K562 (cell line): ENCODE results near the gene CGNL1. TPM values are rescaled to one million over a fixed set of nuclear protein-coding genes. Genes with fewer than 3 reads are reported as not detected.

Experiments
- ATAC-seq: fragments of 200-7000 bp; cut with Tn5 transposase; 3 replicates; pipeline ENCODE4 v1.9.1; 2020; ENCODE audit warnings: moderate library complexity
- BruUV-seq: library from RNA; stranded (reverse); fragments of 400-500 nt; replicated peaks from 2 replicates; lab custom pipeline; 2021; lab: Mats Ljungman, UMichigan
- CTCF ChIA-PET: fragments of 300-600 bp; formaldehyde crosslinking; extraction: SDS; loops from one replicate; lab custom pipeline; 2021; ENCODE audit warnings: low intra/inter-chr PET ratio; lab: Yijun Ruan, JAX
- POLR2A ChIA-PET: fragments of 300-600, 350-650 bp; sonication (Branson Sonifier 250); formaldehyde crosslinking; extraction: SDS; loops from one replicate; lab custom pipeline; 2021; ENCODE audit warnings: antibody characterized with exemption, inconsistent platforms; lab: Yijun Ruan, JAX
- DNase-seq, 4 experiments: peaks; one replicate each; pipeline versions ENCODE4 v3.0.0 to v3.0.0-alpha.2; 2011 to 2018; ENCODE audit warnings: low spot score in 3 of 4, mixed read lengths in 3 of 4; ENCODE audit errors: extremely low read depth in 1 of 4
- FAIRE-seq: peaks from 2 replicates; lab custom pipeline; 2011; peaks lifted over from hg19 to GRCh38; lab: Jason Lieb, UNC
- H2AFZ ChIP-seq: 2 replicates; pipeline ENCODE4 v1.6.0; 2011; ENCODE audit warnings: low read depth, low read length, control low read depth, inconsistent platforms
- H3K27ac ChIP-seq: fragments of 200-600 bp; 3 replicates; pipeline ENCODE4 v1.8.0; 2011; ENCODE audit warnings: low read depth, mild to moderate bottlenecking, control low read depth, inconsistent platforms, low read length, moderate library complexity, mixed read lengths; ENCODE audit errors: extremely low read depth
- H3K27me3 ChIP-seq, 2 experiments: fragments of 300-600 bp in 1 of 2; 2 replicates in 1 of 2; 3 replicates in 1 of 2; pipeline versions ENCODE4 v1.6.0 to v1.8.0; 2011; ENCODE audit warnings: inconsistent platforms in 2 of 2, low read length in 2 of 2, mild to moderate bottlenecking in 1 of 2, mixed read lengths in 1 of 2, moderate library complexity in 1 of 2; ENCODE audit not compliant: control insufficient read depth in 2 of 2, insufficient read depth in 2 of 2
- H3K36me3 ChIP-seq: fragments of 300-600 bp; 3 replicates; pipeline ENCODE4 v1.8.0; 2011; ENCODE audit warnings: mild to moderate bottlenecking, low read length, inconsistent platforms; ENCODE audit not compliant: control insufficient read depth, insufficient read depth
- H3K4me1 ChIP-seq, 2 experiments: fragments of 200-600 bp in 1 of 2; replicated peaks in 1 of 2; 2 replicates in 1 of 2; 3 replicates in 1 of 2; pipeline versions ENCODE4 v1.5.1 to v1.8.0; 2011; ENCODE audit warnings: inconsistent platforms in 2 of 2, low read length in 2 of 2, mild to moderate bottlenecking in 1 of 2, mixed read lengths in 1 of 2, moderate library complexity in 1 of 2; ENCODE audit not compliant: control insufficient read depth in 2 of 2, insufficient read depth in 2 of 2
- H3K4me2 ChIP-seq: 2 replicates; pipeline ENCODE4 v1.6.1; 2011; ENCODE audit warnings: low read length, control low read depth, inconsistent platforms, mixed read lengths; ENCODE audit not compliant: insufficient read depth
- H3K4me3 ChIP-seq: fragments of 200-600 bp; sonication (generic), shearing (Covaris generic); 2 replicates; pipeline ENCODE4 v1.5.1; 2016; ENCODE audit warnings: control low read depth, inconsistent platforms
- H3K79me2 ChIP-seq: fragments of 200-600 bp; 3 replicates; pipeline ENCODE4 v1.8.0; 2011; ENCODE audit warnings: low read length, inconsistent platforms; ENCODE audit not compliant: control insufficient read depth, insufficient read depth
- H3K9ac ChIP-seq, 2 experiments: 2 replicates each; pipeline versions ENCODE4 v1.6.0 to v1.6.1; 2011; ENCODE audit warnings: low read depth in 2 of 2, low read length in 2 of 2, control low read depth in 1 of 2, inconsistent platforms in 1 of 2, mild to moderate bottlenecking in 1 of 2, mixed read lengths in 1 of 2; ENCODE audit not compliant: insufficient read depth in 1 of 2
- H3K9me1 ChIP-seq: one replicate; pipeline ENCODE4 v1.6.0; 2011; ENCODE audit warnings: inconsistent platforms, mild to moderate bottlenecking, low read length, moderate library complexity; ENCODE audit not compliant: control insufficient read depth, insufficient read depth
- H3K9me3 ChIP-seq: replicated peaks from 2 replicates; pipeline ENCODE4 v1.5.1; 2011; ENCODE audit warnings: low read depth, low read length, inconsistent platforms; ENCODE audit not compliant: control insufficient read depth, insufficient read depth
- H4K20me1 ChIP-seq: replicated peaks from 2 replicates; pipeline ENCODE4 v1.6.1; 2011; ENCODE audit warnings: low read length, inconsistent platforms, mixed read lengths; ENCODE audit not compliant: control insufficient read depth, insufficient read depth
- JUN ChIP-seq, 2 experiments: sonication (generic) in 1 of 2; formaldehyde crosslinking in 1 of 2; IDR thresholded peaks; 2 replicates each; pipeline versions ENCODE4 v1.6.1 to v1.8.0; 2012 to 2022; ENCODE audit warnings: borderline replicate concordance in 2 of 2, mild to moderate bottlenecking in 2 of 2, improper control_type of control experiment in 1 of 2, low read depth in 1 of 2, low read length in 1 of 2, missing genetic modification reagents in 1 of 2
- PBX2 ChIP-seq, 2 experiments: IDR thresholded peaks in 1 of 2; conservative IDR thresholded peaks in 1 of 2; 2 replicates each; pipeline ENCODE4 v1.6.1; 2016; ENCODE audit warnings: low read depth in 2 of 2, mild to moderate bottlenecking in 1 of 2, missing compliant biosample characterization in 1 of 2, missing genetic modification characterization in 1 of 2, moderate library complexity in 1 of 2
- RCOR1 ChIP-seq, 2 experiments: IDR thresholded peaks; 2 replicates each; pipeline ENCODE4 v1.6.1; 2012; ENCODE audit warnings: low read depth in 2 of 2, low read length in 2 of 2, borderline replicate concordance in 1 of 2, improper control_type of control experiment in 1 of 2
- RREB1 ChIP-seq: fragments of 250-450 bp; sonication (Bioruptor Pico); IDR thresholded peaks from 2 replicates; pipeline ENCODE4 v1.4.0; 2020
- SMC3 ChIP-seq: conservative IDR thresholded peaks from 2 replicates; pipeline ENCODE4 v1.6.1; 2011; ENCODE audit warnings: low read depth, low read length, improper control_type of control experiment; ENCODE audit not compliant: insufficient read depth
- TBL1XR1 ChIP-seq, 2 experiments: IDR thresholded peaks; 2 replicates each; pipeline ENCODE4 v1.6.1; 2012; ENCODE audit warnings: improper control_type of control experiment in 2 of 2, low read length in 2 of 2, mild to moderate bottlenecking in 1 of 2
- ZNF507 ChIP-seq: conservative IDR thresholded peaks from 2 replicates; pipeline ENCODE4 v1.6.1; 2017; ENCODE audit warnings: missing genetic modification characterization, missing compliant biosample characterization
- WGBS: fragments of 100-300 bp; shearing (Covaris generic); methylation state at CpG from one replicate; pipeline ENCODE4 v1.1.6; 2016; ENCODE audit warnings: low coverage, mixed read lengths; ENCODE audit not compliant: insufficient coverage; ENCODE audit errors: missing lambda C conversion rate; 5-methylcytosine and 5-hydroxymethylcytosine counted together
- in situ Hi-C: fragments of 300-500 bp; cut with MboI; formaldehyde crosslinking; loops from 4 replicates; pipeline ENCODE4 v1.15.0; 2018; ENCODE audit warnings: inconsistent platforms, mixed read lengths
- intact Hi-C: fragments of 100-400 bp; cut with micrococcal nuclease; formaldehyde crosslinking; loops from 2 replicates; pipeline ENCODE4 v1.14.2; 2022
- polyA plus RNA-seq, 8 experiments: library from polyadenylated mRNA; depleted of rRNA in 4 of 8; stranded (reverse) in 5 of 8; unstranded in 3 of 8; fragments of >200 nt; fragmentation: Nextera tagmentation in 2 of 8; fragmentation: Illumina TruSeq in 1 of 8; extraction: Ambion mirVana in 2 of 8; extraction: Trizol in 1 of 8; gene quantifications; 2 replicates each; pipeline versions ENCODE4 v1.2.1 to v1.2.3, GENCODE V29; 2011 to 2014; ENCODE audit warnings: inconsistent platforms in 1 of 8, missing spikeins in 1 of 8
- total RNA-seq, 7 experiments: library from RNA; depleted of rRNA in 6 of 7; stranded (reverse); fragments of >200 nt in 6 of 7; fragmentation: Illumina TruSeq in 2 of 7; extraction: Trizol in 2 of 7; gene quantifications; 2 replicates each; pipeline versions ENCODE4 v1.2.1 to v1.2.3, GENCODE V29; 2011 to 2021; ENCODE audit warnings: low replicate concordance in 1 of 7
- TF ChIP-seq, protein P1 (sequence below): sonication (generic); formaldehyde crosslinking; IDR thresholded peaks from 2 replicates; pipeline ENCODE4 v1.8.1; 2023; ENCODE audit warnings: mild to moderate bottlenecking, missing genetic modification reagents, moderate library complexity

CGNL1 gene
- total and polyA plus RNA-seq, 9 of the 15 experiments (the other 6 are each of a cell fraction or from before 2014, with no cell fraction given): 0.01 to 0.07 TPM; not detected in 7

DNA sequence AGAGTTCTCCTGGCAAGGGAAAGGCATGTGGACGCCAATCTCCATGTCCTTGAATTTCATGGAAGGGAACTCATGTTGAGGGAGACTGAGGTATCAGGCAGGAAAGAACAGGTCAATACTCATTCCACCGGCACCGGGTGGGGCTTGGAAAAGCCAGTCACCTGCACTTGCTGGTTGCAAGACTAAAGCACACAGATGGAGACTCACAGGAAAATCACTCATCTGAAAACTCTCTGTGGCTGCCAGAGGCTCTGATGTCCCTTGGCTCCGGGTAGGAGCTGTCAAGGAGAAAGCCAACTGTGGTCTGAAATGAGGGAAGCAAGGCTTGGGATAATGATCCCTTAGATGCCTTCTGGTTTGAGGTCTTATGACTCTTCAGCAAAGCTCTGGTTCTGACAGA, 8.7 kb upstream of the CGNL1 start:
- DNase-seq (no peak), FAIRE-seq (no peak), ATAC-seq (no peak)
- no peaks in the 10 kb centered on the region for H3K9me1 ChIP-seq
- H3K4me1 ChIP-seq: no peaks in the 10 kb centered on the region
- no peaks in the 10 kb centered on the region for H3K36me3 ChIP-seq
- in situ Hi-C loops: no loop called here
- H3K27me3 ChIP-seq: peaks cover 14 to 29% of the 10 kb centered on the region in 2 experiments
- H3K27ac ChIP-seq: no peak overlapping the region
- no peaks in the 10 kb centered on the region for H3K79me2 ChIP-seq
- no peak overlapping the region for H3K9ac ChIP-seq
- no TSS peak for BruUV-seq
- H3K9me3 ChIP-seq: no peaks in the 10 kb centered on the region
- intact Hi-C loops: no loop called here
- no peak overlapping the region for H3K4me3 ChIP-seq
- 0% methylated on average over 4 of the region's 4 CpGs for WGBS
- ChIA-PET POLR2A (no interaction called here), CTCF (no interaction called here)
- no peak overlapping the region for H2AFZ ChIP-seq
- no peak for TF ChIP-seq JUN (IDR thresholded peaks at IDR 0.05; ENCODE audit: borderline replicate concordance, low read depth, low read length)
- TF ChIP-seq JUN (CRISPR knock-in tag; IDR thresholded peaks at IDR 0.05; ENCODE audit: borderline replicate concordance): no peak
- TF ChIP-seq RCOR1 (IDR thresholded peaks at IDR 0.05; ENCODE audit: borderline replicate concordance in 1 of 2, low read depth in 2 of 2, low read length in 2 of 2): no peak
- no peak for TF ChIP-seq RREB1 (CRISPR knock-in tag)
- TF ChIP-seq TBL1XR1 (IDR thresholded peaks at IDR 0.05; ENCODE audit: low read length in 2 of 2): no peak
- no peak for TF ChIP-seq ZNF507 (tag)
- TF ChIP-seq SMC3: no peak
- TF ChIP-seq, protein P1, sequence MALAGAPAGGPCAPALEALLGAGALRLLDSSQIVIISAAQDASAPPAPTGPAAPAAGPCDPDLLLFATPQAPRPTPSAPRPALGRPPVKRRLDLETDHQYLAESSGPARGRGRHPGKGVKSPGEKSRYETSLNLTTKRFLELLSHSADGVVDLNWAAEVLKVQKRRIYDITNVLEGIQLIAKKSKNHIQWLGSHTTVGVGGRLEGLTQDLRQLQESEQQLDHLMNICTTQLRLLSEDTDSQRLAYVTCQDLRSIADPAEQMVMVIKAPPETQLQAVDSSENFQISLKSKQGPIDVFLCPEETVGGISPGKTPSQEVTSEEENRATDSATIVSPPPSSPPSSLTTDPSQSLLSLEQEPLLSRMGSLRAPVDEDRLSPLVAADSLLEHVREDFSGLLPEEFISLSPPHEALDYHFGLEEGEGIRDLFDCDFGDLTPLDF (CRISPR knock-in tag): no peak
- no peak for TF ChIP-seq PBX2 (CRISPR knock-in tag; IDR thresholded peaks at IDR 0.05; ENCODE audit: low read depth)
- no peak for TF ChIP-seq PBX2 (tag; conservative IDR thresholded peaks at IDR 0.05; ENCODE audit: low read depth)
- H4K20me1 ChIP-seq: no peaks in the 10 kb centered on the region
- no peak overlapping the region for H3K4me2 ChIP-seq
